Endodermal cell (in vitro differentiated cells): ENCODE measurements around the gene CYP26B1. TPM values are rescaled to one million over a fixed set of nuclear protein-coding genes. Genes with fewer than 3 reads are reported as not detected.

ENCODE experiments used
- DNase-seq: peaks from one replicate; pipeline ENCODE4 v3.0.0-alpha.2; 2017
- H3K27ac ChIP-seq: 2 replicates; pipeline ENCODE4 v1.5.1; 2013; ENCODE audit warnings: mild to moderate bottlenecking, low read depth, low read length, moderate library complexity
- H3K27me3 ChIP-seq: 2 replicates; pipeline ENCODE4 v1.6.1; 2013; ENCODE audit warnings: mild to moderate bottlenecking, low read length, moderate library complexity; ENCODE audit not compliant: insufficient read depth, control insufficient read depth, poor library complexity, severe bottlenecking
- H3K36me3 ChIP-seq: 2 replicates; pipeline ENCODE4 v1.7.0; 2013; ENCODE audit warnings: mild to moderate bottlenecking, low read length, moderate library complexity; ENCODE audit not compliant: control insufficient read depth, insufficient read depth
- H3K4me1 ChIP-seq: one replicate; pipeline ENCODE4 v1.7.0; 2013; ENCODE audit warnings: low read length; ENCODE audit not compliant: control insufficient read depth, insufficient read depth
- H3K4me3 ChIP-seq: 2 replicates; pipeline ENCODE4 v1.5.1; 2013; ENCODE audit warnings: mild to moderate bottlenecking, low read length, moderate library complexity
- H3K9ac ChIP-seq: 2 replicates; pipeline ENCODE4 v1.6.1; 2013; ENCODE audit warnings: mild to moderate bottlenecking, low read length, moderate library complexity; ENCODE audit not compliant: poor library complexity, severe bottlenecking; ENCODE audit errors: extremely low read depth
- H3K9me3 ChIP-seq: 2 replicates; pipeline ENCODE4 v1.6.1; 2013; ENCODE audit warnings: mild to moderate bottlenecking, low read length, moderate library complexity; ENCODE audit not compliant: control insufficient read depth
- H3K27ac Mint-ChIP-seq: 2 replicates; pipeline ENCODE4 v1.8.0; 2020; ENCODE audit warnings: mixed read lengths
- H3K27me3 Mint-ChIP-seq: 2 replicates; pipeline ENCODE4 v1.8.0; 2021; ENCODE audit warnings: mild to moderate bottlenecking, mixed read lengths; ENCODE audit not compliant: insufficient read depth
- H3K36me3 Mint-ChIP-seq: 2 replicates; pipeline ENCODE4 v1.8.0; 2020; ENCODE audit warnings: low read depth, mixed read lengths
- H3K4me1 Mint-ChIP-seq: 2 replicates; pipeline ENCODE4 v1.8.0; 2020; ENCODE audit warnings: mixed read lengths
- H3K4me3 Mint-ChIP-seq: 2 replicates; pipeline ENCODE4 v1.8.0; 2020; ENCODE audit warnings: mild to moderate bottlenecking, moderate library complexity, mixed read lengths
- H3K9me3 Mint-ChIP-seq: 2 replicates; pipeline ENCODE4 v1.8.0; 2020; ENCODE audit warnings: mild to moderate bottlenecking, mixed read lengths
- WGBS, 2 experiments: methylation state at CpG; one replicate each; pipeline versions ENCODE4 v1.1.5 to v1.1.7; 2013; ENCODE audit warnings: missing lambda C conversion rate in 2 of 2, mixed read lengths in 1 of 2; ENCODE audit not compliant: insufficient coverage in 1 of 2, insufficient read length in 1 of 2; 5-methylcytosine and 5-hydroxymethylcytosine counted together
- total RNA-seq, 2 donors: library from RNA; stranded (reverse); fragmentation: NEBNext Ultra II Directional in 1 of 2; extraction: Animal tissue kit (Norgen Biotek cat#: 25700) in 1 of 2; gene quantifications; 2 replicates in 1 of 2; 3 replicates in 1 of 2; pipeline ENCODE4 v1.2.1, GENCODE V29; 2021
- TF ChIP-seq, protein P1 (sequence below): fragments of 200-600 bp; sonication (generic); conservative IDR thresholded peaks from 2 replicates; pipeline ENCODE4 v1.5.0; 2021; ENCODE audit warnings: antibody characterized with exemption, mild to moderate bottlenecking

CYP26B1 gene
- total RNA-seq, 2 donors from 2014 or later = 0.09 to 0.91 TPM

DNA sequence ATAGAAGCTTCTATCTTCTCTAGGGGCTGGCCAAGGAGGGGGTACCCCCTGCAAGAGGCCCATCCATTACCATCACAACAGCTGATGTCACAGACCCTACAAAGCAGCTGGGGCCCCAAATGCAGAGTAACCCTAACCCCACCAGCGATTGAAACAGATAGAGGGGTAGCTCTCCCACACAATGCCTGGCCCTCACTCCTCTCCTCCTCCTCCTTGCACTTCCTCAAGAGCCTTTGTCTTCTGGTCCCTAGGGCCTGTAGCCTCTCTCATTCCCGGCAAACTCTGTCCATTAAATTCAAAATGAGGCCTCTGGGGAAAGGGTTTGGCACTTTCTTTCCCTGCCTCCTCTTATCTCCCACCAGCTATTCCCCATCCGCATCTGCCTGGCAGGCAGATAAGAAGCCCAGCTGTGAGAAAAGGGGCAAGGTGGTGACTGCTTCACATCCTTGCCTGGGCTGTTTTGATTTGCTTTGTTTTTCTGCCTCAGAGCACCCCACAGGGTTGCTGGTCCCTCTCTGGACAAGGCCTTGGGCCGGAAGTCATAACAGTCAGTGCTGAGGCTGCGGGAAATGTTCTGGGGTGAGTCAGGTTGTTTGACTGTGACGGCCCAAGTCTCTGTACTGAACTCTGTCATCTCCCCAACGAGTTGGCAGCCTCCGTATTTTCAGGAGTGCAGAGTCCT lies 26.1 kb upstream of the CYP26B1 start:
- peak; percentile 60 for DNase-seq
- WGBS, 2 experiments = 65 to 69% methylated on average over 5 to 8 of the region's 8 CpGs
- H3K27ac ChIP-seq = no peak overlapping the region
- H3K4me3 ChIP-seq = no peak overlapping the region
- Mint-ChIP-seq H3K4me1 (peaks cover 12% of the 10 kb centered on the region), H3K4me3 (no peak overlapping the region), H3K36me3 (peaks cover 19% of the 10 kb centered on the region), H3K9me3 (no peaks in the 10 kb centered on the region), H3K27me3 (no peaks in the 10 kb centered on the region), H3K27ac (peak overlapping the region; percentile 45)
- H3K9me3 ChIP-seq = no peaks in the 10 kb centered on the region
- H3K9ac ChIP-seq = no peak overlapping the region
- TF ChIP-seq, protein P1, sequence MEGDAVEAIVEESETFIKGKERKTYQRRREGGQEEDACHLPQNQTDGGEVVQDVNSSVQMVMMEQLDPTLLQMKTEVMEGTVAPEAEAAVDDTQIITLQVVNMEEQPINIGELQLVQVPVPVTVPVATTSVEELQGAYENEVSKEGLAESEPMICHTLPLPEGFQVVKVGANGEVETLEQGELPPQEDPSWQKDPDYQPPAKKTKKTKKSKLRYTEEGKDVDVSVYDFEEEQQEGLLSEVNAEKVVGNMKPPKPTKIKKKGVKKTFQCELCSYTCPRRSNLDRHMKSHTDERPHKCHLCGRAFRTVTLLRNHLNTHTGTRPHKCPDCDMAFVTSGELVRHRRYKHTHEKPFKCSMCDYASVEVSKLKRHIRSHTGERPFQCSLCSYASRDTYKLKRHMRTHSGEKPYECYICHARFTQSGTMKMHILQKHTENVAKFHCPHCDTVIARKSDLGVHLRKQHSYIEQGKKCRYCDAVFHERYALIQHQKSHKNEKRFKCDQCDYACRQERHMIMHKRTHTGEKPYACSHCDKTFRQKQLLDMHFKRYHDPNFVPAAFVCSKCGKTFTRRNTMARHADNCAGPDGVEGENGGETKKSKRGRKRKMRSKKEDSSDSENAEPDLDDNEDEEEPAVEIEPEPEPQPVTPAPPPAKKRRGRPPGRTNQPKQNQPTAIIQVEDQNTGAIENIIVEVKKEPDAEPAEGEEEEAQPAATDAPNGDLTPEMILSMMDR = no peak
- peaks cover 27% of the 10 kb centered on the region for H3K36me3 ChIP-seq
- H3K27me3 ChIP-seq = no peaks in the 10 kb centered on the region
- peaks cover 9% of the 10 kb centered on the region for H3K4me1 ChIP-seq

DNA sequence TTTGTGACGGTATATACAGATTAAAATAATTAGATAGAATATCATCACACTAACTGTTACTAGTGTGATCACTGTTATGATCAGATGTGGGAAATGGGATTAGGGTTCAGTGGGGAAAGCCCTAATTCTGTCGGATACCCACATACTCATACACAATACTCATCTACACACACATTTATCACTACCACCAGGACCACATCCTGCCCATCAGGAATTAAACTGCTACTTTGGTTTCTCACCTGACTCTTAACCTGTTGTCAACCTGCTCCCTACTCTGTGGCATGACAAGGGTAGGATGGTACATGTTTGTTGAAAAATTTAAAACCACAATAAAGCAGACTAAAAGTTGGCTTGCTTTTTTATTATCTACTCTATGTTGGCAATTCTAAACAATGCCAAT lies 24.8 kb upstream of the CYP26B1 start:
- WGBS, 2 experiments = 88% methylated on average over 1 of the region's 2 CpGs; no CpG with 5 or more reads in 1 of the 2 experiments
- TF ChIP-seq, protein P1 = no peak
- Histone ChIP-seq H3K27ac (no peak overlapping the region), H3K9ac (no peak overlapping the region), H3K36me3 (peaks cover 18% of the 10 kb centered on the region), H3K4me3 (no peak overlapping the region), H3K4me1 (peaks cover 9% of the 10 kb centered on the region), H3K27me3 (no peaks in the 10 kb centered on the region), H3K9me3 (no peaks in the 10 kb centered on the region)
- H3K36me3 Mint-ChIP-seq = peaks cover 7% of the 10 kb centered on the region
- H3K27ac Mint-ChIP-seq = no peak overlapping the region
- no peak for DNase-seq
- H3K4me3 Mint-ChIP-seq = no peak overlapping the region
- H3K4me1 Mint-ChIP-seq = peaks cover 12% of the 10 kb centered on the region
- no peaks in the 10 kb centered on the region for H3K9me3 Mint-ChIP-seq
- peaks cover 2% of the 10 kb centered on the region for H3K27me3 Mint-ChIP-seq

DNA sequence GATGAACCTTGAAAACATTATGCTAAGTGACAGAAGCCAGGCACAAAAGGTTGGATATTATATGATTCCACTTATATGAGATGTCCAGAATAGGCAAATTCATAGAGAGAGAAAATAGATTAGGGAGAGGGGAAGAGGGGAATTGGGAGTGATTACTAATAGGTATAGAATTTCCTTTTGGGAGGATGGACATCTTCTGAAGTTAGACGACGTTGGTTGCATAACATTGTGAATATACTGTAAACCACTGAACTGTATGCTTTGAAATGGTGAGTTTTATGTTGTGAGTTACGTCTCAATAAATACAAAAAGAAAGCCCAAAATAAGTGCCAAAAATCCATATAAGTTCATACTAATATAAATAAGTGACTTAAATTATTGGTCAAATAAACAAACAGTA lies 18.6 kb upstream of the CYP26B1 start:
- no peak overlapping the region for H3K4me3 ChIP-seq
- Mint-ChIP-seq H3K4me3 (no peak overlapping the region), H3K36me3 (no peaks in the 10 kb centered on the region), H3K27ac (no peak overlapping the region), H3K27me3 (peaks cover 2% of the 10 kb centered on the region), H3K4me1 (no peaks in the 10 kb centered on the region), H3K9me3 (no peaks in the 10 kb centered on the region)
- H3K9ac ChIP-seq = no peak overlapping the region
- WGBS, 2 experiments = 92 to 100% methylated on average over 1 to 2 of the region's 3 CpGs
- TF ChIP-seq, protein P1 = no peak
- H3K4me1 ChIP-seq = no peaks in the 10 kb centered on the region
- no peak overlapping the region for H3K27ac ChIP-seq
- no peaks in the 10 kb centered on the region for H3K27me3 ChIP-seq
- no peaks in the 10 kb centered on the region for H3K9me3 ChIP-seq
- no peak for DNase-seq
- no peaks in the 10 kb centered on the region for H3K36me3 ChIP-seq
